Esophagus mucosa (tissue), 1 donor: ENCODE measurements around the gene GALNT13. TPM values are rescaled to one million over a fixed set of nuclear protein-coding genes. Genes with fewer than 3 reads are reported as not detected.

Source experiments
- ATAC-seq: fragments of 200-7000 bp; cut with Tn5 transposase; one replicate; pipeline ENCODE4 v1.9.1; 2020
- total RNA-seq: library from RNA; stranded (reverse); gene quantifications from one replicate; pipeline ENCODE4 v1.2.4, GENCODE V29; 2023
- donor health status: DM: yes; HTN: yes; CAD: no.

The GALNT13 gene
- total RNA-seq, 1 donor from 2014 or later = 0.04 TPM

DNA sequence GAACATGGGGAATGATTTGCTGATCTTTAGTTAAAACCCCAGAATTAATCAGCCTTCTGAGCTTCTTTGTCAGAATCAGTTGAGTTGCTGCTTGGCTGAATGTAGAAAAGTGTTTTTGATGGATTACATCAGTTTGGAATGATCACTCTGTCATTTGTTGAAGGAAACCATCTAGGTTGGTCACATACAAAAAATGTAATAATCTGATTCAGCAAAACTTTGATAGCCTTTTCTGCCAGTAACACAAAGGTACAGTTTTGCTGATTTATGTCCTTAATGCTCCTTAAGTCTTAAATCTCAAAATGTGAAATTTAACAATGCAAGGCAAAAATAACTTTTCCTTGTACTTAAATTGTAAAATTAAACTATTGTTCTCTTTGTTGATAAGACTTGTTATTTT lies 74.3 kb downstream of the GALNT13 start:
- no peak for ATAC-seq

DNA sequence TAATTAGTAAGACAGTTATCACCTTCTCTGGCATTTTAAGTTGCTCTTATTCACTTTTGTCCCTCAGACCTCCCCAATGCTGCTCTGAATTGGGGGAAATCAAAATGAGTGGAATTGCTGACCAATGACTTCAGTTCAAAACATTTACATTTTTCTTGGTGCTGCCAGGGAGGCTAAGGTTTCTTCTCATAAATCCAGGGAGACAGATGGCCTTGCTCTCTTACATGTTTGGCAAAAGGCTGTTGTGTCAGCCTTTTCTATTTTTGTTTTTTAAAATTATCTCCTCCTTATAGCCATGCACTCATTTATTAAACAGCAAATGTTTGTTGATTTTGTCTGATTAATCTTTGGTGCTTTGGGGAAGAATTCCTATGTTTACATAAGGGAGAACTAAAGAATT lies 82.0 kb downstream of the GALNT13 start:
- ATAC-seq = no peak

DNA sequence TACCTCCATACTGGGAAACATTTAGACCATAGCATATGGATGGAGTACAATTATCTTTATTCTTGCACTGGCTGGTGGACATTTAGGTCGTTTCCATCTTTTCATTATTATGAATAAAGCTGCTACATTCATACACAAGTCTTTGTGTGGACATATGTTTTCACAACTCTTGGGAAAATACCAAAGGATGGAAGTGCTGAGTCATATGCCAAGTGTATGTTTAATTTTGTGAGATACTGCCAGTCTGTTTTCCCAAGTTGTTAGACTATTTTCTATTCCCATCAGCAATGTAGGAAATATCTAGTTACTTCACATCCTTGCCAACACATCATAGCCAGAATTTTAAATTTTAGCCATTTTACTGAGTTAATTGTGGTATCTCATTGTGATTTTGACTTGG lies 91.5 kb downstream of the GALNT13 start:
- no peak for ATAC-seq

- ATAC-seq = no peak
These were observed 95.7 kb downstream of the GALNT13 start for GRCh38 chr2:153967248-153967973.

DNA sequence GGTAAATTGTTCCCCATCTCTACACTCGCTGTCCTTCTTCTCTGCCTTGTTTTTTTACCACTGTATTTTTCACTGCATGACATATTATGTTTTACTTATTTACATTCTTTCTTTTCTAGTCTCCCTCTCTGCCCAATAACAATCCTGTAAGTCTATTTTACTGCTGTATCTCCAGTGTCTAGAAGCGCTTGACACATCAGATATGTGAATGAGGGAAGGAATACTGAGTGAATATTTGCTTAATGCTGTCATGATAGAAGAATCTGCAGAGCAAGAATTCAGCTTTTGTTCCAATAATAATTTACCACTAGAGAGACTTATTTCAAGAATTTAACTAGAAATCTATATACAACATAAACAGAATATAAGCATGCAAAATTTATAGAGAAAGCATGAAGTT lies 99.5 kb downstream of the GALNT13 start:
- ATAC-seq = no peak

GRCh38 chr2:153971855-153972254 lies 100.1 kb downstream of the GALNT13 start:
- no peak for ATAC-seq

GRCh38 chr2:153972412-153972811 lies 100.7 kb downstream of the GALNT13 start:
- no peak for ATAC-seq

DNA sequence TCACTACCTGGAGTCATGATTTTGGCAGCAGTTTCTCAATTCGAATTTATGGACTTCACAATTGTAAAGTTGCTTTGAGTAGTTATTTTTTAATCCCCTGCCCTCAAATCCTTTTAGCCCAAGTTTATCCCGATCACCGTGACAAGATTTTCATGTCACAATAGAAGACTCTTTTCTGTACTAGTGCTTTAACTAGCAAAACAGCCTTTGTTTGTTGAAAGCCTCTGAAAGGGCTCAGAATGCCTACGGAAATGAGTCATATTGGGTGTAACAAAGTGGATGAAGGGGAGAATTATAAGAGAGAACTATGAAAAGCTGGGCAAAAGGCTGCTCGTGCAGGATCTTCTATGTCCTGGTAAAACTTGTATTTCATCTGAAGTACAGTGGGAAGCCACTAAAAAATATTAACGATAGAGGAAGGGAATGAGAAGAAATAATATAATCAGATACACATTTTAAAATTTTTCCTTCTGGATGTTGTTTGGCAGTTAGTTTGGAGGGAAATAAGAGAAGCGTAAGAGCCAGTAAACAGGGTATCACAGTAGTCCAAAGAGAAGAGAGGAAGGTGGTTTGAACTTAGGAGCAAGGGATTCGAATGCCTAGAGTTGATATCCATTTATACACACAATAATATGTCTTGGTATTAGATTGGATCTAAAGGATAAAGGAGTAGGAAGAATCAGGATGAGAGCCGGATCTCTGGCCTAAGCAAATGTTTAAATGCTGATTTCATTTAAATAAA lies 114.9 kb downstream of the GALNT13 start:
- ATAC-seq = no peak

GRCh38 chr2:153990771-153991170 lies 119.0 kb downstream of the GALNT13 start:
- ATAC-seq = no peak

GRCh38 chr2:154013514-154013913 lies 141.8 kb downstream of the GALNT13 start:
- peak; percentile 15 for ATAC-seq

DNA sequence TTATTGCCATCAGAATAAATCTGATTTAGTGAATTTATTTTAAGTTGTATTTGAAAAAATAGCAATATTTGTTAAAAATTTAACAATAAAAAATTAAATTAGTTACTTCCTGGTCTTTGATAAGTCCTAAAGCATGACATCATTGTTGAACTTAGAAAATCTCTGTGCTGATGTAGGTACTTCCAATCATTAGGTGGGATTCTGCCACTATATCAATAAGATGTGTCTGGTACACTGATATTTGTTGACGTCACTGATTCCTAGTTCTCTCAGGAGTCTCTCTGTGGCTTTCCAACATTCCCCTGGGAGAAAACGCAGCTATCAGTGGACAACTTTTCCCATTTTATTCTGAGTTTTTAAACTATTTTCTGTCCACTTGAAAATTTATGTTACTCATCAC lies 143.5 kb downstream of the GALNT13 start:
- ATAC-seq = no peak

DNA sequence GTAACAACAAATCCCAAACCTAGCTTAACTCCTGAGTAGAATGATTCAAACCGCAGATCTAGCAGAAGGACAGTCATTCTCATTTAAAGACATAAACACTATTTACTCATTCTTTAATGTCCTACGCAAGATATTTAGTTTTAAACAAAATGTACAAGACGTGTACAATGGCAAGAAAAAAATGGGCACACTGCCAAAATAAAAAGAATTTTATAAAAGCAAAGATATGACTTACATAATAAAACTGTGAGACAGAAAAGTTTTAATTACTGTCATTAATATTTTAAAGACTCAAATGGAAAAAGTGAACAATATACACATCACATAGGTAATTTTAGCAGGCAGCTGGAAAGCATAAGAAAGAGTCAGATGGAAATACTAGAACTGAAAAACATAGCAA lies 157.8 kb downstream of the GALNT13 start:
- no peak for ATAC-seq

DNA sequence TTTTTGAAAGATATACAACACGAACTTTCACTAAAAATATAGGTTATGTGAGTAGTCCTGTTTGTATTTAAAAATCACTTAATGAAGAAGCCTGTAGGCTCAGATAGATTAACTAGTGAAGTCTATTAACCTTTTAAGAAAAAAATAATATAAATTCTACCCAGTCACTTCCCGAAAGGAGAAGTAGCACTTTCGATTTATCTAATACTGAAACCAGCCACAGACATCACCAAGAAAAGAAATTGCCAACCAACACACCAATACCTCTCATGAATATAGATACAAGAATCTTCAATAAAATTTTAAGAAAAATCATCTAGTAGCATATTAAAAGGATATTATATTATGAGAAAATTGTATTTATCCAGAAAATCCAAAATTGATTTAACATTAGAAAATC lies 160.5 kb downstream of the GALNT13 start:
- ATAC-seq = no peak

DNA sequence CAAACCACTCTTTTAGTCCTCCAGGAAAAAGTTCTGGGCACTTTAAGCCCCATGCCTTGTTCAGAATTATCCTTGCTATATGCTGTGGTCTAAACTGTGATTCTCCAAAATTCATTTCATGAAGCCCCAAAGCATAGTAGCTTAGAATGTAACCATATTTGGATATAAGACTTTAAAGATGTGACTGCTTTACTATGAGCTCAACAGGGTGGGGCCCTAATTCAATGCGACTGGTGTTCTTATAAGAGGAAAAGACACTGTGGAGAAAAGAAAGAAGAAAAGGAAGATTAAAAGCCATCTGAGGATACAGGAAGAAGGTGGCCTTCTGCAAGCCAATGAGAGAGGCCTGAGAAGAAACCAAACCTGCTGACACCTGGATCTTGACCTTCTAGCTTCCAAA lies 174.8 kb downstream of the GALNT13 start:
- ATAC-seq = no peak

DNA sequence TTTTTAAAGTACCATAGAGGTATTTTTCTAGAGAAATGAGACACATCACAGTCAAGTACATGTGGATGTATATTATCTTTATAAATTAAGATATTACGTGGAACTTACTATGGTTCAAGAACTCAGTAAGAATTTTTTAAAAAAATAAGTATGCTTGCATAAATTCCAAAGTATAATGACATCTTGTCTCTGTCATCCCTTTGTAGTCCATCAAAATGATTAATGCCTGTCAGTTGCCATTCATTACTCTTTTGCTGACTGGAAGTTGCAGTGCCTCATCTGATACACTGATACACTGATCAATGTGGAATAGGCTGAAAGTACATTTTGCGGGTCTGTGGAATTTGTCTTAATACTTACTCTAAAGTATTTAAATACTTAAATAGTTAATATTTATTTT lies 177.2 kb downstream of the GALNT13 start:
- no peak for ATAC-seq

DNA sequence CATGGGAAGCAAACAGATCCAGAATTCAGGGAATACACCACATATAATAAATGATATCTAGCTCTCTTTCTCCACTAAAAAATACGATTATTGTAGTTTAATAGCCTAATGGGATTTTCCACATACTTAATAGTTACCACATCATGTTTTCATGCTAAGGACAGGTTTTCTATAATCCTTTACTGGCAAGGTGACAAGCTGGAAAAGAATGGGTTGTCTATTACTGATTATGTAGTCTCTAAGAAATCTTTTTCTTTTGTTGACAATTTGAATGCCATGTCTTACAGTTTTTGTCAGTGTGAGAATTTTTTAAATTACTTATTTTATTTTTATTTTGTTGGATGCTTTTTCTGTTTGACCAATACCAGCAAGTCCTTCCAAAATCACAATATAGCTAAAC lies 177.8 kb downstream of the GALNT13 start:
- no peak for ATAC-seq

- ATAC-seq = no peak
These were observed 195.4 kb downstream of the GALNT13 start for GRCh38 chr2:154067124-154067523.

DNA sequence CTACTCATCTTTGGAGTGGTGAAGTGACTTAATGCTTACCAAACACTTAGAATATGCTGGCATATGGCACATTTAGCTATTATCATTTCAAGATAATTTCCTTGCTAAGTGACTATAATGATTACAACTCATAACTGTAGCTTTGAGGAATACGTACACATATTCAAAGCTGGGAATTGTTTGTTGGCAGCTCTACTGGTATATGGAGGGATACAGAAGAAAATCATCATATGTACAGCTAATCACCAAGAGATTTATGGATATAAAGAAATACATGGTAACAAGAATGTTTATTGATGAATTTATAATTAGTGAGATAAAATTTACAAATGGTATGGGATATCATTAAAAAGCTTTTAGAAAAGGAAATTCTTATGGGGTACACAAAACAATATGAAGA lies 207.2 kb downstream of the GALNT13 start:
- ATAC-seq = no peak

GRCh38 chr2:154092571-154092970 lies 220.8 kb downstream of the GALNT13 start:
- no peak for ATAC-seq

DNA sequence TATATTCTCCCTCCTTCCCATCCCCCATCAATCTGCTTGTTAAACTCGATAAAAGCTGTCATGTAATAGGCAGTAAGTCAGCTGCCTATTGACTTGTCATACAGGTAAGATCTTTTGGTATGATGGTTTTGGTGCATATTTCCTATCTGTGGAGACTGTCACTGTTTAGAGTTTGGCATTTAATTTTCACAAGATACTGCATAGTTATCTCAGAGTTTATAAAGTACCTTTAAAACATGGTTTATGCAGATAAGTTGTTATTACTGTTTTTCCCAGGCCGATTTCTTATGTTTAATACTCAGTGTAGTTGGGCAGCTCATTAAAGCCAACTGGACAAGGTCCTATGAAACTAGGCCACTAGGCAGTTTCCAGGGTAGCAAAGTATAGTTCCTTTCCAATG lies 222.1 kb downstream of the GALNT13 start:
- no peak for ATAC-seq

DNA sequence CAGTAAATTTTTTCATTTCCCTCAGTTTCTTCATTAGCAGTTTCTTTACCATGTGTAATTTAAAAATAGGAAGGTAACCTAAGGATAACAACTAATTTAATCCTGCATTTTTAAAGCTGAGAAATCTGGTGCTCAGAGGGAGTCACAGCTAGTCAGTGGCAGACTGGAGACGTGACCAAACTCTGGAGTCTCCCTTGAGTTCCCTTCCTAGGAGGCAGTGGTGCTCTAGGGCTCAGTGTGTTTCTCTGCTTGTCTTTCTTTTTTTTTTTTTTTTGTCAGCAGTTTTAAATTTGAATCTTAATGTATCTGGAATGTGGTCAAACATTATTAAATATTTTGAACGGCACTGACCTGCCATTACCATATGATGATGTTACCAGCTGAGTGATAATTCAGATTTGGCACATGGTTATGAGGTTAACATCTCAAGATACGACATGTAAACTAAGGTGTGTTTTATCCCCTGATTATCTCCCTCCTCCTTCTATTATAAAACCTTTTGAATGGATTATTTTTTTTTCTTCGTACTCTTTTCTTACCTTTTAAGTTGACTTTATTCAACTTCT lies 226.2 kb downstream of the GALNT13 start:
- no peak for ATAC-seq

- ATAC-seq = no peak
These were observed 249.0 kb downstream of the GALNT13 start for GRCh38 chr2:154120706-154121105.

- no peak for ATAC-seq
These were observed 254.2 kb downstream of the GALNT13 start for GRCh38 chr2:154125891-154126290.

GRCh38 chr2:154130821-154131220 lies 259.1 kb downstream of the GALNT13 start:
- no peak for ATAC-seq
